ENCODE measurements around the gene GMEB2. TPM values are rescaled to one million over a fixed set of nuclear protein-coding genes. Genes with fewer than 3 reads are reported as not detected.

GMEB2 gene
- polyA plus RNA-seq, 1 of the 3 experiments (the other 2 are of a cell fraction): 6.5 TPM

DNA sequence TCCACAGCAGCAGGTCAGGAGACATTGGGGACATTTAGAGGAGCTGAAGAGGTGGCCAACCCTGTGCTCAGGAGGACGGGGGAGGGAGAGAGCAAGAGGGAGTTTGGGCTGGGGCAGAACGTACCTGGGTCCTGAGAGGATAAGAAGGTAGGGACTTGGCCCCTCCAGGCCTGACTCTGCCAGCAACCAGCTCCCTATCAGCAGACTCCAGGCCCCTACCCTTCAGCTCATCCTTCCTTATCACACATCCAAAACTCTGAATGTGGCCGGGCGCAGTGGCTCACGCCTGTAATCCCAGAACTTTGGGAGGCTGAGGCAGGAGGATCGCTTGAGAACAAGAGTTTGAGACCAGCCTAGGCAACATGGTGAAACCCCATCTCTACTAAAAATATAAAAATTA is 21.3 kb upstream of the GMEB2 start:
- TF ChIP-seq, protein P1, sequence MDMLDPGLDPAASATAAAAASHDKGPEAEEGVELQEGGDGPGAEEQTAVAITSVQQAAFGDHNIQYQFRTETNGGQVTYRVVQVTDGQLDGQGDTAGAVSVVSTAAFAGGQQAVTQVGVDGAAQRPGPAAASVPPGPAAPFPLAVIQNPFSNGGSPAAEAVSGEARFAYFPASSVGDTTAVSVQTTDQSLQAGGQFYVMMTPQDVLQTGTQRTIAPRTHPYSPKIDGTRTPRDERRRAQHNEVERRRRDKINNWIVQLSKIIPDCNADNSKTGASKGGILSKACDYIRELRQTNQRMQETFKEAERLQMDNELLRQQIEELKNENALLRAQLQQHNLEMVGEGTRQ (IDR thresholded peaks at IDR 0.05; ENCODE audit: borderline replicate concordance, low read depth, low read length): no peak
- TF ChIP-seq, protein P2, sequence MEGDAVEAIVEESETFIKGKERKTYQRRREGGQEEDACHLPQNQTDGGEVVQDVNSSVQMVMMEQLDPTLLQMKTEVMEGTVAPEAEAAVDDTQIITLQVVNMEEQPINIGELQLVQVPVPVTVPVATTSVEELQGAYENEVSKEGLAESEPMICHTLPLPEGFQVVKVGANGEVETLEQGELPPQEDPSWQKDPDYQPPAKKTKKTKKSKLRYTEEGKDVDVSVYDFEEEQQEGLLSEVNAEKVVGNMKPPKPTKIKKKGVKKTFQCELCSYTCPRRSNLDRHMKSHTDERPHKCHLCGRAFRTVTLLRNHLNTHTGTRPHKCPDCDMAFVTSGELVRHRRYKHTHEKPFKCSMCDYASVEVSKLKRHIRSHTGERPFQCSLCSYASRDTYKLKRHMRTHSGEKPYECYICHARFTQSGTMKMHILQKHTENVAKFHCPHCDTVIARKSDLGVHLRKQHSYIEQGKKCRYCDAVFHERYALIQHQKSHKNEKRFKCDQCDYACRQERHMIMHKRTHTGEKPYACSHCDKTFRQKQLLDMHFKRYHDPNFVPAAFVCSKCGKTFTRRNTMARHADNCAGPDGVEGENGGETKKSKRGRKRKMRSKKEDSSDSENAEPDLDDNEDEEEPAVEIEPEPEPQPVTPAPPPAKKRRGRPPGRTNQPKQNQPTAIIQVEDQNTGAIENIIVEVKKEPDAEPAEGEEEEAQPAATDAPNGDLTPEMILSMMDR (IDR thresholded peaks at IDR 0.05): no peak
- TF ChIP-seq YY1 (IDR thresholded peaks at IDR 0.05; ENCODE audit: low read depth) (no peak), RFX5 (IDR thresholded peaks at IDR 0.05; ENCODE audit: low read length) (no peak), MXI1 (IDR thresholded peaks at IDR 0.05; ENCODE audit: low read depth, low read length) (no peak), NRF1 (IDR thresholded peaks at IDR 0.05; ENCODE audit: low read depth, low read length) (no peak), SMC3 (IDR thresholded peaks at IDR 0.05; ENCODE audit: low read depth, low read length) (no peak), SIN3A (IDR thresholded peaks at IDR 0.05; ENCODE audit: borderline replicate concordance, low read depth, low read length) (no peak), FOXM1 (IDR thresholded peaks at IDR 0.05; ENCODE audit: low read depth) (no peak), GATA2 (CRISPR knock-in tag; IDR thresholded peaks at IDR 0.05) (no peak), TAF1 (IDR thresholded peaks at IDR 0.05; ENCODE audit: borderline replicate concordance, low read depth, low read length) (no peak), TEAD4 (IDR thresholded peaks at IDR 0.05; ENCODE audit: borderline replicate concordance, insufficient read depth) (no peak), FOSL2 (IDR thresholded peaks at IDR 0.05; ENCODE audit: borderline replicate concordance, low read depth) (no peak)
- TF ChIP-seq, protein P3, sequence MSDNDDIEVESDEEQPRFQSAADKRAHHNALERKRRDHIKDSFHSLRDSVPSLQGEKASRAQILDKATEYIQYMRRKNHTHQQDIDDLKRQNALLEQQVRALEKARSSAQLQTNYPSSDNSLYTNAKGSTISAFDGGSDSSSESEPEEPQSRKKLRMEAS (IDR thresholded peaks at IDR 0.05; ENCODE audit: low read depth): no peak
- TF ChIP-seq, protein P4, sequence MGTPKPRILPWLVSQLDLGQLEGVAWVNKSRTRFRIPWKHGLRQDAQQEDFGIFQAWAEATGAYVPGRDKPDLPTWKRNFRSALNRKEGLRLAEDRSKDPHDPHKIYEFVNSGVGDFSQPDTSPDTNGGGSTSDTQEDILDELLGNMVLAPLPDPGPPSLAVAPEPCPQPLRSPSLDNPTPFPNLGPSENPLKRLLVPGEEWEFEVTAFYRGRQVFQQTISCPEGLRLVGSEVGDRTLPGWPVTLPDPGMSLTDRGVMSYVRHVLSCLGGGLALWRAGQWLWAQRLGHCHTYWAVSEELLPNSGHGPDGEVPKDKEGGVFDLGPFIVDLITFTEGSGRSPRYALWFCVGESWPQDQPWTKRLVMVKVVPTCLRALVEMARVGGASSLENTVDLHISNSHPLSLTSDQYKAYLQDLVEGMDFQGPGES (IDR thresholded peaks at IDR 0.05; ENCODE audit: low read depth, low read length): no peak
- Histone ChIP-seq H3K4me1 (ENCODE audit: control insufficient read depth in 1 of 2, insufficient read depth in 2 of 2, low read depth in 1 of 2, low read length in 1 of 2) (peaks cover 8% of the 10 kb centered on the region in 2 experiments; a peak in 2 of 4 replicates), H2AFZ (ENCODE audit: low read depth) (no peak overlapping the region), H3F3A (replicated peaks; ENCODE audit: insufficient read depth) (no peaks in the 10 kb centered on the region), H4K20me1 (ENCODE audit: insufficient read depth) (peaks cover 38% of the 10 kb centered on the region), H3K9me3 (no peaks in the 10 kb centered on the region), H3K9ac (no peak overlapping the region), H3K79me2 (ENCODE audit: insufficient read depth) (peaks cover 20% of the 10 kb centered on the region), H3K27ac (ENCODE audit: low read depth in 2 of 2, low read length in 1 of 2) (no peak overlapping the region), H3K9me2 (no peaks in the 10 kb centered on the region), H3K4me2 (no peak overlapping the region), H3K4me3 (ENCODE audit: low read depth in 2 of 2, low read length in 1 of 2) (no peak overlapping the region), H3K36me3 (replicated peaks in 1 of 2; ENCODE audit: control insufficient read depth in 1 of 2, insufficient read depth in 2 of 2, low read length in 1 of 2) (no peaks in the 10 kb centered on the region), H3K27me3 (ENCODE audit: insufficient read depth) (no peaks in the 10 kb centered on the region)
- no peak for DNase-seq
- CTCF ChIA-PET: interaction anchor here (1.4 to 2.5 kb wide), 2 partner anchors 111 to 127 kb away, joined by 4 to 11 read pairs; partner anchors contain the start of gene PTK6
- POLR2A ChIA-PET: no interaction called here
- 91% methylated on average over 5 of the region's 6 CpGs for WGBS (ENCODE audit: low lambda C conversion rate)
